Mammary epithelial cell (primary cell): Measurements from ENCODE around the gene AHRR.
"Not testable (repeated sequence)": the region's sequence is repeated elsewhere in the genome, so short reads cannot be mapped to it uniquely, and the experiment has no call there.

Experiments used
- EZH2 ChIP-seq: IDR thresholded peaks from 2 replicates; pipeline ENCODE4 v1.6.1; 2012; ENCODE audit warnings: low read length, inconsistent platforms, borderline replicate concordance
- TF ChIP-seq, protein P1 (sequence below), 2 donors: IDR thresholded peaks in 1 of 2; conservative IDR thresholded peaks in 1 of 2; 2 replicates each; pipeline ENCODE4 v1.5.1; 2011 to 2012; ENCODE audit warnings: inconsistent platforms in 2 of 2, low read length in 2 of 2, mild to moderate bottlenecking in 2 of 2, control low read depth in 1 of 2, low read depth in 1 of 2; ENCODE audit not compliant: insufficient read depth in 1 of 2; ENCODE audit errors: extremely low read depth in 1 of 2

DNA sequence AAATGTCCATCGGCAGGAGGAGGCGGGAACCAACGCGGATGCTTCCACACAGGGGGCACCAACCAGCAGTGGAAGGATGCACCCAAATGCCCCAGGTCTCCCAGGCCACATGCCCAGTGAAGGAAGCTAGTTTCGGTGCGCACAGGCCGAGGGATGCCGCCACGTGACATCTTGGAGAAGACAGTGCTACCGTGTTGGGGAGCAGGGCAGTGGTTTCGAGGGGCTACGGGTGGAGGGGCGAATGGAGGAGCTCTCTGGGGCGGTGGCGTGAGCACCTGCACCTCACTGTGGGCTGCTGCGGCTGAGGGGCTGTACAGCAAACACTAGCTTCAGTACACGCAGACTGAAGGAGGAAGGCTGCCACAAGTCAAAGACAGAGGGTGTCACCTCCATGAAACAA, 26.7 kb upstream of the AHRR start:
- not testable (repeated sequence) for TF ChIP-seq EZH2
- TF ChIP-seq, protein P1, sequence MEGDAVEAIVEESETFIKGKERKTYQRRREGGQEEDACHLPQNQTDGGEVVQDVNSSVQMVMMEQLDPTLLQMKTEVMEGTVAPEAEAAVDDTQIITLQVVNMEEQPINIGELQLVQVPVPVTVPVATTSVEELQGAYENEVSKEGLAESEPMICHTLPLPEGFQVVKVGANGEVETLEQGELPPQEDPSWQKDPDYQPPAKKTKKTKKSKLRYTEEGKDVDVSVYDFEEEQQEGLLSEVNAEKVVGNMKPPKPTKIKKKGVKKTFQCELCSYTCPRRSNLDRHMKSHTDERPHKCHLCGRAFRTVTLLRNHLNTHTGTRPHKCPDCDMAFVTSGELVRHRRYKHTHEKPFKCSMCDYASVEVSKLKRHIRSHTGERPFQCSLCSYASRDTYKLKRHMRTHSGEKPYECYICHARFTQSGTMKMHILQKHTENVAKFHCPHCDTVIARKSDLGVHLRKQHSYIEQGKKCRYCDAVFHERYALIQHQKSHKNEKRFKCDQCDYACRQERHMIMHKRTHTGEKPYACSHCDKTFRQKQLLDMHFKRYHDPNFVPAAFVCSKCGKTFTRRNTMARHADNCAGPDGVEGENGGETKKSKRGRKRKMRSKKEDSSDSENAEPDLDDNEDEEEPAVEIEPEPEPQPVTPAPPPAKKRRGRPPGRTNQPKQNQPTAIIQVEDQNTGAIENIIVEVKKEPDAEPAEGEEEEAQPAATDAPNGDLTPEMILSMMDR (conservative IDR thresholded peaks at IDR 0.05 in 1 of 2, IDR thresholded peaks at IDR 0.05 in 1 of 2; ENCODE audit: extremely low read depth in 1 of 2, insufficient read depth in 1 of 2, low read depth in 1 of 2, low read length in 2 of 2): not testable (repeated sequence)
